Left colon (tissue), 2 donors: ENCODE results near the gene CDX2. TPM values are rescaled to one million over a fixed set of nuclear protein-coding genes. Genes with fewer than 3 reads are reported as not detected.

Source experiments
- ATAC-seq: fragments of 200-7000 bp; cut with Tn5 transposase; one replicate; pipeline ENCODE4 v1.9.1; 2020; ENCODE audit warnings: mild to moderate bottlenecking, moderate library complexity
- DNase-seq, 2 donors: peaks; one replicate each; pipeline ENCODE4 v3.0.0-alpha.2; 2020
- intact Hi-C, 2 donors: fragments of 100-400 bp; cut with DNase I in 1 of 2; cut with micrococcal nuclease in 1 of 2; formaldehyde crosslinking; loops; one replicate each; pipeline versions ENCODE4 v1.11.2 to v1.14.0; 2022; cut with DNase I, micrococcal nuclease
- total RNA-seq, 2 donors: library from RNA; stranded (reverse); fragmentation: NEBNext Ultra II Directional; extraction: Animal tissue kit (Norgen Biotek cat#: 25700); gene quantifications; one replicate each; pipeline ENCODE4 v1.2.1, GENCODE V29; 2021
- donor health status: DM: no; HTN: no; CAD: no.
- donor health status: DM: yes; HTN: yes; CAD: no.

The CDX2 gene
- total RNA-seq, 2 donors from 2014 or later: 266 to 293 TPM

DNA sequence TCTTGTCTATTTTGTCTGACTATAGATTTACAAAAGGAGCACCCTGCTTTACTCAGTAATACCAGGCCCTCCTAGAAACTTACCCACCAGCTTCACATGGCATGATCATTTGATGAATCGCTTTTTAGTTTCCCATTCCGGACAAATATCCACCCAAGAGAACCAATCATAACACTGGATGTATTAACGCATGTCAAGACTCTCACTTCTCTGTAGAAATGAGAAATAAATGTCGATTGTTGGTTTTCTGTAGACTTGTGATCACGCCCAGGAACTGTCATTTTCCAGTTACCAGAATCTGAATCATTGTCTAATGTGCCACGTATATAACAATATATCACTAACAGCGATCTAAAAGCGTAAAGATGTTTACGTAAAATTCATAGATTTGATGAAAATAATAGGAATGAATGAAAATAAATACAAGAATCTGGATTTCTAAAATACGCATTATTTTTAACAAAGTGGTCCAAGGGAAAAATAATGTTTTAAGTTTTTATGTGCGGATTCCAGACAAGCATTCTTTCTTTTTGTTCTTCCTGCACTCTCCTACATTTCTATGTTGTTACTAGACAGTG lies 14.0 kb downstream of the CDX2 start:
- intact Hi-C loops: loop anchor here in 1 of 2 donors (10.0 kb wide), 1 partner anchor 120 kb away; no protein-coding TSS in a partner anchor
- DNase-seq: no peak
- no peak for ATAC-seq

DNA sequence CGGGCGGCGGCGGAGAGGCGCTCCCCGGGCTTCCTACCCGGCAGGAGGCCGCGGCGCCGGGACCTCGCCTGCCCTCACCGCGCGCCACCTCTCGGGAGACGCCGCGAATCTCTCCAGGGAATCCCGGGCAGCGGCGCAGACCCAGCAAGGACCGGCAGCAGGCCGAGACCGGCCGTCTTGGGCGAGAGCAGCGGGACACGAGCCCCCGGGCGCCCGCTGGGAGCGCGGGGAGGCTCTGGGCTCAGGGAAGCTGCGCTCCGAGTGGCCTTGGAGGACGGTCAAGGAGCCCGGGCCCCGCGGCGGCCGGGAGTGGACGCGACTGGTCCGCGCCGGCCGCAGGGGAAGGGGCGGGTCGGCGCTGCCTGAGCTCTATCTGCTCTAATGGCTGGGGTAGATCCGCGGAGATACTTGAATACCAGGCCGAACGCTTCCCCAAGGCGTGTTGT lies 14.7 kb downstream of the CDX2 start:
- DNase-seq (peak; percentile 45 to 68), ATAC-seq (peak; percentile 47)
- intact Hi-C loops: loop anchor here in 1 of 2 donors (10.0 kb wide), 1 partner anchor 120 kb away; no protein-coding TSS in a partner anchor

DNA sequence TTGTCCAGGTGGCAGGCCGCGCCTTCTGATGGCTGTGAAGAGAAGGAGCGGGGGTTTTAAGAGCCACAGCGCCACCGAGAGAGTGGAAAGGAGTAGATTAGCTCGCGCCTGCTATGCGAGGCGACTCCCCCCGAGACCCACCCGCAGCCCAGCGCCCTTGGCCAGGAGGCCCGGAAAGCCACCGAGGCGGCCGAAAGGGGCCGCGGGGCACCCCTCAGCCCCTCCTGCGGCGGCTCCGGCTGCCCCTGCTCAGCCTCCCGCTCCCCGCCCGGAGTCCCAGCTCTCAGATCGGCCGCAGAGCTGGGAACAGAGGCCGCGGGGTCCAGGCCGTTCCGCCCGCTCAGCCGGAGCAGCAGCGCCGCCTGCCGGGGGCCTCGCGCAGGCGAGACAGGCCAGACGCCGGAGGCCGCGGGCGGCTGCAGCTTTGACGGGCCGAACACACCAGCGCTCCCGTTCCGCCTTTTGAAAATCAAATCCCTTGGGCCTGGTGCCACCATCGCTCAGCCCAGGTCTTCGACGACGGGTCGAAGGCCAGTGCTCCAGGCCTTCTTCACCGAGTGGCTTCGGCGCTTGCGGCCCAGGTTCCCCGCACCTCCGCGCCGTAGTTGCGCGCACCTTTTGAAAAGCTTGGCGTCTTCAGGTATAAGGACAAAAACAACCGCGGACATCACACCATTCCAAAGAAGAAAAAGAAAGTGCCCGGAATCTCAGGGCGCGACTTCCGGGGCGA lies 15.3 kb downstream of the CDX2 start:
- intact Hi-C loops: loop anchor here in 1 of 2 donors (10.0 kb wide), 1 partner anchor 119 kb away; no protein-coding TSS in a partner anchor
- DNase-seq: peak; percentile 81 to 87
- peak; percentile 72 for ATAC-seq

DNA sequence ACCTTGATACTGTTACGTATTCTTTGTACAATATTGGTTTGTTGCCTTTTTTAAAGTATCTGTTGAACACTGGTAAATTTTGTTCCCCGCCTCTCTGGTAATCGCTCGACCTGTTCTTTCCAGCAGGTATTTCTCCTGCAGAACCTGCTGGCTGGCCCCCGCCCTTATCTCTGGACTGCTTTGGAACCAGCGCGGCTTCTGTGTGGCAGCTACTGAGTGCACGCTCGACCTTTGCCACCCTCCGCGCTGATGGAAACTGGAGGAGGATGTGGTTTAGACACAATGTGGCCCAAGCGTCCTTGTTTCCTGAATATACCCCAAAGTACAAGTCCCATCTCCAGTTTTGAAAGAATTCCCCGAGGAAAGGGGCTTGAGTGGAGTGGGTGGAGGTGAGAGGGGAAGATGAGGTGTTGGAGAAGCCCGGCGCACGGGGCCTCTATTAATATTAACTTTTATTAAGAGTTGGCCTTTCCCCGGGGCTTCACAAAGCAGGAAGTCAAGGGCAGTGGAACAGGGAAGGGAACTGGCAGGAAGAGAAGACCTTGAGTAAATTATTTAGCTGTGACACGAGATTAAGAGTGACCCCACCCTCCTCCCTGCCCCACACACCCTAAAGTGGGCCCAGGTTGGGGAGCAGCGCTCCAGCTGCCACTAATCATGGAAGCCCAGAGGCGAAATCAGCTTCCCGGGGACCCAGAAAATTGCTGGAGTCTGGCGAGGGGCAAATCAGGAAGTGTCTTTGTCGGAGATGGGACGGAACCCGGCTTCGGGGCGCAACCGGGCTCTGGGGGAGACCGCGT lies 16.0 kb downstream of the CDX2 start:
- intact Hi-C loops: loop anchor here in 1 of 2 donors (10.0 kb wide), 1 partner anchor 118 kb away; no protein-coding TSS in a partner anchor
- DNase-seq (peak; percentile 82 to 85), ATAC-seq (peak; percentile 60)

DNA sequence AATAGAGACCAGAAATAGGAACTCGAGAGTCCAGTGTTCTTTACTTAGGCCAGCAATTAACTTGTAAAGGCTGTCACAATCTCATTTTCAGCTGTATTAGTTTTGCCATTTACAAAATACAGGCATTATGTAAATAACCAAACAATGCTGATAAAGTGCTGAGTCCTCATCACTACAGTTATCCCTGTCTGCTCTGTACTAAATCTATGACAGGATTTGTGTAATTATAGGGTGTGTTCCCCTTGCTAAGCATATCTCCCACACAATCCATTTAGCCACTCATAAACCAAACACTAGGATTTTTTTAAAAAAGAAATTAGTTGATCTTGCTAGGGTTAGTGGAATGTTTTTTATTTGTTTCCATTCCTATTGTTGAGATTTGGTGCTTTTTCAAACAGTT lies 26.1 kb downstream of the CDX2 start:
- peak; percentile 89 for ATAC-seq
- no peak for DNase-seq

DNA sequence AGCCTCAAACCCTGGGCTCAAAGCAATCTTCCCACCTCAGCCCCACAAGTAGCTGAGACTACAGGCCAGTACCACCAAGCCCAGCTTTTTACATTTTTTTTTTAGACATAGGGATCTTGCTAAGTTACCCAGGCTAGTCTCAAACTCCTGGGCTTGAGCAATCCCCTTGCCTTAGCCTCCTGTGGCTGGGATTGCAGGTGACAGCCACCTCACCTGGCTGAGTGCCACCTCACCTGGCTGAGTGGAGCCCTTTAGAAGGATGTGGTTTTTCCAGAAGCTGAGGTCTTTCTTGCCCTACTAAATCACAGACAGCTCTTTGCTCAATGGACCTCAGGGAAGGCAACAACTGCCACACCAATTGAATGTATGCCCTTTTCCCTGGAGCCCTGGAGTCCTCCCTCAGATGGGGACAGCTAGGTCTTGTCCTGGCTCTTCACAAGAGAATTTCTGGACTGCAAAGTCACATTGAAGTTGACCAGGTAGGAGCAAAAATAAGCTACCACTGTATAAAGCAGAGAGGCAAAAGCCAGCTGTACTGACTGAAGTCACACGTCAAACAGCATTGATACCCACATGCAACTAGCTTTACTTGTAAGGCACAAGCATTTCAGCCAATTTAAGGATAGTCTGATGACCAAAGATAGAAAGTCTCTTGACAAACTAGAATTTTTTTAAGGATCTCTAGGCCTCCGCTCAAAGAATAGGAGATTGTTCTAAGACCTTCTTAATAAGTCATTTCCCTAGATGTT lies 35.4 kb downstream of the CDX2 start:
- intact Hi-C loops: no loop called here
- DNase-seq (no peak), ATAC-seq (no peak)

More for the DNA sequence above, 26.1 kb downstream of the CDX2 start:
- intact Hi-C loops: no loop called here

DNA sequence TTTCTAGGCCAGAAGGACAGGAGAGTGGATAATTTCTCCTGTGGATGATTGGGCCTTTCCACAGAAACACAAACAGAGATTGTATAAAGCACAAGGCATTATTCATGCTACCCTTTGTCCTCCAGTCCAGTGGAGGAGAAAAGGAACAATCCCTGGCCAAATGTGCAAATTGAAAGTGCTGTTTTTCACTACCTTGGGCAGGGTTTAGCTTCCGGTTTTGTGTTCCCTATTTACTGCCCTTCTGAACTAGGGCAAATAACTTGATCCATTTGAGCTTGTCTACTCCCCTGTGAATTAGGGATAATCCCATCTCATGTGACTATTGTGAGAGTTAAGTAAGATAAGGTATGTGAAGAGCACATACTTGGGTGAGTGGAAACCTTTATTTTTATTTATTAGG lies 36.0 kb downstream of the CDX2 start:
- DNase-seq: no peak
- intact Hi-C loops: no loop called here
- no peak for ATAC-seq

DNA sequence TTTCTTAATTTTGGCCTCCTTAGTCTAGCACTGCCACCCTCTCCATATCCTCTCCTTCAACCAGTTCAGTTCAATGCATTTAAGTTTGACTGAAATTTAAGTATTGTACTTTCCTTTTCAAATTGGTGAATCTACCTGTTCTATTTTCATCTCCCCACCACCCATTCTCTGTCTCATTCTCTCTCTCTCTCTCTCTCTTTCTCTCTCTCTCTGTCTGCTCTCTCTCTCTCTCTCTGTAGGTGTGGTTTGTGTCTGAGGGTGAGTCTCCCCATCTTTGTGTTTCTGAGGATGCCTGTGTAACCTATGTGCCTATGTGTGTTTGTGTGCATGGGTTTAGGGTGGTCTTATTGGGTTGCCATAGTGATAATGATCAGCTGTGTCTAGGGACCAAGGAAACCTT lies 39.2 kb downstream of the CDX2 start:
- DNase-seq: no peak
- intact Hi-C loops: no loop called here
- no peak for ATAC-seq

DNA sequence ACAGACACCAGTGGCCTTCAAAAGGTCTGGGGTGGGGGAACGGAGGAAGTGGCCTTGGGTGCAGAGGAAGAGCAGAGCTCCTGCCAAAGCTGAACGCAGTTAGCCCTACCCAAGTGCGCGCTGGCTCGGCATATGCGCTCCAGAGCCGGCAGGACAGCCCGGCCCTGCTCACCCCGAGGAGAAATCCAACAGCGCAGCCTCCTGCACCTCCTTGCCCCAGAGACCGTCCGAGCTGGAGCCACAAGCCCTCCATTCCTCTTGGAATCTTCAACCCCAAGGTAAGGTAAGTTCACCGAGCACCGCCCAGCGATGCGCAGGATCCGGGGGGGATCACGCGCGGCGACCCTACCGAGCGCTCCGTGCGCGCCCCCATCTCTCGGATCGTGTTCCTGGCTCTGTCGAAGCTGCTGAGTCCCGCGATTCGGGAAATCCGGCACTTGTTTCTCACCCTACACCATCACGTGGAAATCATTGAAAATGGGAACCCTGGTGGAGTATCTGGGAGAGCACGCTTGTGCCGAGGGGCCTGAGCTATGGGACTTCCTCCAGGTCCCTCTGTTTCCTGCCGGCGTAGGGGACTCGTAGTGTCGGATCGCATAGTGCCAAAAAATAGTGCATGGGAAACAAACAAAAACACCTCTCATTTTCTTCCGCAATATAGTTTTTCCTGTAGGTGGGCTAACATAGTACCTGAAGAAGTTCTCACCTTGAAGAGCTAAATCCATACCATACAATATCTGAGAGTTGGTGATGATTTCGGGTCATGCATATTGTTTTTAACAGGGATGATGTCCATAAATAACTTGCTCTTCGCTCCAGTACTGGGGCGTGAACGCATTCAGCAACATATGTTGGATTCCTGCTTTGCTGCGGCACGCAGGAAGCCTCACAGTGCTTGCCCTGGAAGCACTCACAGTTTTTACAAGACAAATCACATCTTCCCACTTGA lies 40.0 kb downstream of the CDX2 start:
- intact Hi-C loops: no loop called here
- DNase-seq: no peak
- ATAC-seq: no peak

DNA sequence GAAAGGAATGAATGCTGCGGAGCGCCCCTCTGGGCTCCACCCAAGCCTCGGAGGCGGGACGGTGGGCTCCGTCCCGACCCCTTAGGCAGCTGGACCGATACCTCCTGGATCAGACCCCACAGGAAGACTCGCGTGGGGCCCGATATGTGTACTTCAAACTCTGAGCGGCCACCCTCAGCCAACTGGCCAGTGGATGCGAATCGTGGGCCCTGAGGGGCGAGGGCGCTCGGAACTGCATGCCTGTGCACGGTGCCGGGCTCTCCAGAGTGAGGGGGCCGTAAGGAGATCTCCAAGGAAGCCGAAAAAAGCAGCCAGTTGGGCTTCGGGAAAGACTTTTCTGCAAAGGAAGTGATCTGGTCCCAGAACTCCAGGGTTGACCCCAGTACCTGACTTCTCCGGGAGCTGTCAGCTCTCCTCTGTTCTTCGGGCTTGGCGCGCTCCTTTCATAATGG lies 40.7 kb downstream of the CDX2 start:
- ATAC-seq (no peak), DNase-seq (no peak)
- intact Hi-C loops: no loop called here

DNA sequence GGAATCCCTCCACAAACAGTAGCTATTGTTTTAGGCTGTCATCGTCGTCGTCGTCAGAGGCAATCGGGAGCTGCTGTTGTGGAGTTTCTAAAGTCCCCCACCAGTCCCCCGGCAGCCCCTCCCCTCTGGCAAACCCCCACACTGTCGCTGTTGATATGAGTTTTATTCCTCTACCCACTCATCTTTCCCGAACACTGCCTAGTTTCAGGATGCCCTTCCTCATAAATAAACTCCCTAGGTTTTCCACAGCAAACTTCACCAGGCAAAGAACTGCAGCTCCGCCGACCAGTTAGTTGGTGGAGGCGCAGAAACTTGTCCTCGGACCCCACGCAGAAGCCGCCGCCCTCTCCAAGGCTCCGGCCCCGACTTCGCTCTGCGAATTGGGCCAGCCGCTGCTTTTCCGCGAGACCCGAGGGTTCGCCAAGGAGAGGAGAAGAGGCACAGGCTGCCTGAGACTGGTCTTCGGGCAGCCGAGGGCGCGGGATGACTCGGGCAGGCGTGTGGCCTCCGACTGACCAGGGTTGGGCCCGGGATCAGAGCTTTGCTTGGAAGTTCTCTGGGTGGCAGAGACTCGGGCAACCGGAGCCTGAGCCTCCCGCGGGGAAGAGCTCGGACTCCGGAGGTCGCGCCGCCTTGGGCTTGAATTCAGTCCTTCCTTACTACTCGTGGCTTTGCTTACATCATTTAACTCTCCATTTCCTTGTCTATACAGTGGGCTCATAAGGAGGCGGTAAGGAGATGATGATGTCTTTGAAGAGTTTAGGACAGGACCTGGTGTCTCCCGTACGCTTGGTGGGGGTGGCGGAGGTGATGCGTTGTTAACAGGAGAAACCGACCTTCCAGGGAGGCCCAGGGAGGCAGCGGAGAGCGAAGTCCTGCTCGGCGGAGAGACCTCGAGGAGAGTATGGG lies 41.4 kb downstream of the CDX2 start:
- DNase-seq (no peak), ATAC-seq (no peak)
- intact Hi-C loops: no loop called here

DNA sequence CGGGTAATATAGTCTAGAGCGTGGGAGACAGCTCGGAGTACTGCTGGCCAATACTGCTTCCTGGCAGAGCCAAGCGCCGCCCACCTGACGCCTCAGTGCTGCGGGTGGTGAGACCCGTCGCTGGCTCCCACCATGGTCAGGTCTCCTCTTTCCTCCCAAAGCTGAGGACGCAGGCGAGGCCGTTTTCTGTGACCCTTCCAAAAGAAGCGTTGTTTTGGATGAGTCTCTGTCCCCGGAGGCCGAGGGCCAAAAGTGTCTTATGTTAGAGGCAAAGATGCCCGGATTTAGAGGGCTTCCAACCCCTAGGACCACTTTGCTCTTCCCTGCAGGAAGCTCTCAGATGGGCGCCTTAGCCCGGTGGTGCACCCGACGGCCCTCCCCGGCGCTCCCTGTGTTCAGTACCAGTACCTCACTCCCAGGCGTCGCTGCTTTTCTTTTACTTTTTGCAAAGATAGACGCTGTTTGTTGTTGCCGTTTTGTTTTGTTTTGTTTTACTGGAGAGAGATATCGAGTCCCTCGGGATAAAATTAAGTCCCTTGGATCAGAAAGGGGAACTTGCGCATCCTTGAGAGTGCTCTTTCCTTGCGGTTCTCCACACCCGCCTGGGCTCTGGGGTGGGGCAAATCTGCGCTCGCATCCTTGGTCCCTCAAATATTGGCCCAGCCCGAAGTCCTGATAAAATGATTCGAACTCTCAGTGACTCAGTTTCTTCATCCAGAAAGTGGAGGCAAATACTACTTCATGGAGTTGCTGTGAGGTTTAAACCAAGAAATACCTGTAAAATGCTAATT lies 42.3 kb downstream of the CDX2 start:
- DNase-seq (no peak), ATAC-seq (no peak)
- intact Hi-C loops: no loop called here

DNA sequence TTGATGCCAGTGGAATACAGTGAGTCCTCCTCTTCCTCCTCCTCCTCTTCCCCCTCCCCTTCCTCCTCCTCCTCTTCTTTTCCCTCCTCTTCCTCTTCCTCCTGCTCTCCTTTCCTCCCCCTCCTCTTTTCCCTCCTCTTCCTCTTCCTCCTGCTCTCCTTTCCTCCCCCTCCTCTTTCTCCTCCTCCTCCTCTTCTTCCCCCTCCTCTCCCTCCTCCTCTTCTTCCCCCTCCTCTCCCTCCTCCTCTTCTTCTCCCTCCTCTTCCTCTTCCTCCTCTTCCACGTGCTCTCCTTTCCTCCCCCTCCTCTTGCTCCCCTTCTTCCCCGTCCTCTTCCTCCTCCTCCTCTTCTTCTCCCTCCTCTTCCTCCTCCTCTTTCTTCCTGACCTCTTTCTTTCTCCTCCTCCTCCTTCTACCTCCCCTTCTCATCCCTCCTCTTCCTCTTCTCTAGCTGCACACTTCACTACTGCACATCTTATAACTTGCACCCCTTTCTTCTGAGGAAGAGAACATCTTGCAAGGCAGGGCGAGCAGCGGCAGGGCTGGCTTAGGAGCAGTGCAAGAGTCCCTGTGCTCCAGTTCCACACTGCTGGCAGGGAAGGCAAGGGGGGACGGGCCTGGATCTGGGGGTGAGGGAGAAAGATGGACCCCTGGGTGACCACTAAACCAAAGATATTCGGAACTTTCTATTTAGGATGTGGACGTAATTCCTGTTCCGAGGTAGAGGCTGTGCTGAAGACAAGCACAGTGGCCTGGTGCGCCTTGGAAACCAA lies 43.7 kb downstream of the CDX2 start:
- no peak for ATAC-seq
- intact Hi-C loops: no loop called here
- DNase-seq: no peak

DNA sequence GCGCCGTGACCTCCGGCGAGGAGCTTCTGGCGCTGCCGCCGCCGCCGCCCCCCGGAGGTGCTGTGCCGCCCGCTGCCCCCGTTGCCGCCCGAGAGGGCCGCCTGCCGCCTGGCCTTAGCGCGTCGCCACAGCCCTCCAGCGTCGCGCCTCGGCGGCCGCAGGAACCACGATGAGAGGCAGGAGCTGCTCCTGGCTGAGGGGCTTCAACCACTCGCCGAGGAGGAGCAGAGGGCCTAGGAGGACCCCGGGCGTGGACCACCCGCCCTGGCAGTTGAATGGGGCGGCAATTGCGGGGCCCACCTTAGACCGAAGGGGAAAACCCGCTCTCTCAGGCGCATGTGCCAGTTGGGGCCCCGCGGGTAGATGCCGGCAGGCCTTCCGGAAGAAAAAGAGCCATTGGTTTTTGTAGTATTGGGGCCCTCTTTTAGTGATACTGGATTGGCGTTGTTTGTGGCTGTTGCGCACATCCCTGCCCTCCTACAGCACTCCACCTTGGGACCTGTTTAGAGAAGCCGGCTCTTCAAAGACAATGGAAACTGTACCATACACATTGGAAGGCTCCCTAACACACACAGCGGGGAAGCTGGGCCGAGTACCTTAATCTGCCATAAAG lies 44.5 kb downstream of the CDX2 start:
- no peak for DNase-seq
- intact Hi-C loops: no loop called here
- no peak for ATAC-seq
